ENCODE data around the gene C16orf74. TPM values are rescaled to one million over a fixed set of nuclear protein-coding genes. Genes with fewer than 3 reads are reported as not detected.

C16orf74 gene
- polyA plus RNA-seq, 1 donor (not counting 4 experiments of a cell fraction or from before 2014, with no cell fraction given) = 35.3 TPM

DNA sequence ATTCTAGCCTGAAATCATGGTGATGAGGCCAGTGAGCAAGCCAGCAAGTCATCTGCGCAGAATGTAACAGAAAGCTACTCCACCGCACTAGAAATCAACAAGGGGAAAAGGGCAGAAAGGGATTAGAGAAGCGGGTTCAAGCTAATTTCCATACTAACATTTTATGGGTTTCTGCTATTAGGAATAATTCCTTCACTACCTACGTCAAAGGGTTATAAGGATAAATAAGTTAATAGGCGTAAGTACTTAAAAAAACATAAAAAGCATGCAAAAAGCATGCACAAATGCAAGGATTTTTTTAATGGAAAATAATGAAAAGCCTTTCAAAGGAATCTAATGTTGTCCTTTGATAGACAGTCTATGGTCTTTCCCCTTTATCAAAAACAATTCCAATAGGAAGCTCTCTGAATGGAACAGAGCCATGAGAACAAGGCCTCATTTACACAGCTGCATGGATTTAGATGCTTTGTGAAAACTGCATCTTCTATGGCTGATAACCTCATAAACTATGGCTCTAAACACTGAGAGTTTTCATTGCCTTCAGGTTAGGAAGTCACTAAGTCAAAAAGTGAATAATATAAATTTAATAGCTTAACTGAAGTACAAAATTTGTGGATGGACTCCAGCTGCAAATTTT lies 42.9 kb upstream of the C16orf74 start:
- Histone ChIP-seq H3K4me2 (ENCODE audit: control insufficient read depth, extremely low read depth, insufficient read depth, low read depth, low read length) (no peak overlapping the region), H4K20me1 (ENCODE audit: control insufficient read depth, extremely low read depth, insufficient read depth, low read length) (peaks cover 10% of the 10 kb centered on the region), H3K79me2 (ENCODE audit: control insufficient read depth, insufficient read depth, low read length) (peaks cover 95% of the 10 kb centered on the region), H3K9me3 (ENCODE audit: control insufficient read depth, low read depth, low read length) (no peaks in the 10 kb centered on the region), H3K27me3 (ENCODE audit: control insufficient read depth, extremely low read depth, insufficient read depth, low read length) (no peaks in the 10 kb centered on the region), H3K4me3 (ENCODE audit: control insufficient read depth in 2 of 3, extremely low read depth in 1 of 3, insufficient read depth in 2 of 3, low read depth in 1 of 3, low read length in 3 of 3) (no peak overlapping the region), H3K27ac (ENCODE audit: control insufficient read depth, insufficient read depth, low read length) (no peak overlapping the region), H3K9ac (ENCODE audit: control insufficient read depth, extremely low read depth, insufficient read depth, low read length) (no peak overlapping the region), H3K9me1 (ENCODE audit: control insufficient read depth, extremely low read depth, insufficient read depth, low read length) (no peaks in the 10 kb centered on the region), H2AFZ (ENCODE audit: control insufficient read depth, low read length) (no peak overlapping the region), H3K4me1 (ENCODE audit: control insufficient read depth, extremely low read depth, insufficient read depth, low read length) (peaks cover 6% of the 10 kb centered on the region), H3K36me3 (ENCODE audit: control insufficient read depth in 2 of 2, extremely low read depth in 1 of 2, insufficient read depth in 2 of 2, low read length in 2 of 2) (peaks cover 25 to 31% of the 10 kb centered on the region in 2 experiments)
- TF ChIP-seq EZH2 (IDR thresholded peaks at IDR 0.05; ENCODE audit: low read length) (no peak), CTCF (optimal IDR thresholded peaks at IDR 0.05 in 1 of 3, IDR thresholded peaks at IDR 0.05 in 1 of 3, conservative IDR thresholded peaks at IDR 0.05 in 1 of 3; ENCODE audit: extremely low read depth in 1 of 3, insufficient read depth in 2 of 3, low read length in 3 of 3) (no peak)
- no peak for FAIRE-seq
- no peak for DNase-seq (ENCODE audit: low read depth, low spot score)
- dilution Hi-C loops (cut with MboI; ENCODE audit: extremely low pct_ligation_motif_present, low sequenced_read_pairs) = no loop called here

DNA sequence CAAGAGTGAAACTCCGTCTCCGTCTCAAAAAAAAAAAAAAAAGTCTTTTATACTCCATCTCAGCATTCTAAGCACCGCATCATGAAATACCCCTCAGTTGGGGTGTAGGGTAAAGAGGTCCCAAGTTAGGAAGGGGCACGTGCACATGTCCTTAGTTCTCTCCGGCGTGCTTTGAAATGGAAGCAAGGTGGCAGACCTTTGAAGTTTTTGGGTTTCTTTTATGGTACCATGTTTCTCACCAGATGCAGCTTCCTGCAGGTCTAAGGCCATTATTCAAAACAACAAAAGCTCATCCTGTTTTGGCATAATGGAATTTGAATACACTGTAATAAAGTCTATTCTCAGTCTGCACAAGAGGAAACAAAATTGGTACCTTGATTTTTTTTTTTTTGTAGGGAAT lies 38.9 kb upstream of the C16orf74 start:
- H3K9me3 ChIP-seq (ENCODE audit: control insufficient read depth, low read depth, low read length) = no peaks in the 10 kb centered on the region
- peaks cover 8% of the 10 kb centered on the region for H4K20me1 ChIP-seq (ENCODE audit: control insufficient read depth, extremely low read depth, insufficient read depth, low read length)
- peaks cover 43 to 46% of the 10 kb centered on the region in 2 experiments for H3K36me3 ChIP-seq (ENCODE audit: control insufficient read depth in 2 of 2, extremely low read depth in 1 of 2, insufficient read depth in 2 of 2, low read length in 2 of 2)
- no peak overlapping the region for H3K9ac ChIP-seq (ENCODE audit: control insufficient read depth, extremely low read depth, insufficient read depth, low read length)
- TF ChIP-seq CTCF (optimal IDR thresholded peaks at IDR 0.05 in 1 of 3, IDR thresholded peaks at IDR 0.05 in 1 of 3, conservative IDR thresholded peaks at IDR 0.05 in 1 of 3; ENCODE audit: extremely low read depth in 1 of 3, insufficient read depth in 2 of 3, low read length in 3 of 3) = no peak
- TF ChIP-seq EZH2 (IDR thresholded peaks at IDR 0.05; ENCODE audit: low read length) = no peak
- H3K4me1 ChIP-seq (ENCODE audit: control insufficient read depth, extremely low read depth, insufficient read depth, low read length) = no peaks in the 10 kb centered on the region
- dilution Hi-C loops (cut with MboI; ENCODE audit: extremely low pct_ligation_motif_present, low sequenced_read_pairs) = no loop called here
- no peaks in the 10 kb centered on the region for H3K27me3 ChIP-seq (ENCODE audit: control insufficient read depth, extremely low read depth, insufficient read depth, low read length)
- no peak overlapping the region for H3K27ac ChIP-seq (ENCODE audit: control insufficient read depth, insufficient read depth, low read length)
- no peak for FAIRE-seq
- DNase-seq (ENCODE audit: low read depth, low spot score) = no peak
- no peak overlapping the region for H3K4me2 ChIP-seq (ENCODE audit: control insufficient read depth, extremely low read depth, insufficient read depth, low read depth, low read length)
- H2AFZ ChIP-seq (ENCODE audit: control insufficient read depth, low read length) = no peak overlapping the region
- no peak overlapping the region for H3K4me3 ChIP-seq (ENCODE audit: control insufficient read depth in 2 of 3, extremely low read depth in 1 of 3, insufficient read depth in 2 of 3, low read depth in 1 of 3, low read length in 3 of 3)
- H3K79me2 ChIP-seq (ENCODE audit: control insufficient read depth, insufficient read depth, low read length) = peaks cover 91% of the 10 kb centered on the region
- H3K9me1 ChIP-seq (ENCODE audit: control insufficient read depth, extremely low read depth, insufficient read depth, low read length) = peaks cover 7% of the 10 kb centered on the region

All from keratinocyte (primary cell).